WERI-Rb-1 (cell line): ENCODE measurements around the gene YAP1.

Experiments used
- DNase-seq: peaks from one replicate; pipeline ENCODE4 v3.0.0-alpha.2; 2020
- H3K27ac ChIP-seq: fragments of 250-450 bp; sonication (Bioruptor Pico); 2 replicates; pipeline ENCODE4 v1.5.1; 2020; ENCODE audit warnings: mild to moderate bottlenecking, moderate library complexity
- H3K27me3 ChIP-seq: fragments of 250-450 bp; sonication (Bioruptor Pico); 2 replicates; pipeline ENCODE4 v1.5.1; 2021; ENCODE audit warnings: mild to moderate bottlenecking, low read depth, moderate library complexity; ENCODE audit not compliant: insufficient read depth, severe bottlenecking
- H3K36me3 ChIP-seq: fragments of 250-450 bp; sonication (Bioruptor Pico); 2 replicates; pipeline ENCODE4 v1.5.1; 2020; ENCODE audit warnings: mild to moderate bottlenecking, moderate library complexity
- H3K4me3 ChIP-seq: 2 replicates; pipeline ENCODE4 v1.5.1; 2011; ENCODE audit warnings: low read depth, mild to moderate bottlenecking, control low read depth, low read length
- H3K9me3 ChIP-seq: fragments of 250-450 bp; sonication (Bioruptor Pico); 2 replicates; pipeline ENCODE4 v1.5.1; 2021; ENCODE audit warnings: mild to moderate bottlenecking, moderate library complexity; ENCODE audit not compliant: severe bottlenecking
- TF ChIP-seq, protein P1 (sequence below): IDR thresholded peaks from 2 replicates; pipeline ENCODE4 v1.5.1; 2011; ENCODE audit warnings: low read depth, mild to moderate bottlenecking, control low read depth, inconsistent platforms, low read length

YAP1 gene

DNA sequence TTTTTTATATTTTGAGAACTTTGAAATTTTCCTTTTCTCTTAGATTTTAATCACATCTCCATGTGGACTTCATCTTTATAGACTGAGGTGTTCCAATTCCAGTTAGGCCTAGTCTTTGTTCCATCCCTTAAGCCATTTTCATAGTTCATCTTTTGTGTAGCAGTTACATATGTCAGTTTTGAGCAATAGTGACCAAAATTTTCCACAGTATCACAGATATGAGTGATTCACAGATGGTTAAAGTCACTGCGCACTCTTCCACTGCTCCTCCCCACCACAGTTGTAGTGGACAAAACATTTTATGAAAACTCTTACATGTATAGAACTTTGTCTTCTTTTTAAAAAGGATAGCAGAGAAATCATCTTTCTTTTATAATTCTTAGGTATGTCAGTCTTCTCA lies 42.8 kb downstream of the YAP1 start:
- Histone ChIP-seq H3K36me3 (no peaks in the 10 kb centered on the region), H3K4me3 (no peak overlapping the region), H3K9me3 (no peaks in the 10 kb centered on the region), H3K27ac (no peak overlapping the region), H3K27me3 (no peaks in the 10 kb centered on the region)
- DNase-seq, result no peak
- TF ChIP-seq, protein P1, sequence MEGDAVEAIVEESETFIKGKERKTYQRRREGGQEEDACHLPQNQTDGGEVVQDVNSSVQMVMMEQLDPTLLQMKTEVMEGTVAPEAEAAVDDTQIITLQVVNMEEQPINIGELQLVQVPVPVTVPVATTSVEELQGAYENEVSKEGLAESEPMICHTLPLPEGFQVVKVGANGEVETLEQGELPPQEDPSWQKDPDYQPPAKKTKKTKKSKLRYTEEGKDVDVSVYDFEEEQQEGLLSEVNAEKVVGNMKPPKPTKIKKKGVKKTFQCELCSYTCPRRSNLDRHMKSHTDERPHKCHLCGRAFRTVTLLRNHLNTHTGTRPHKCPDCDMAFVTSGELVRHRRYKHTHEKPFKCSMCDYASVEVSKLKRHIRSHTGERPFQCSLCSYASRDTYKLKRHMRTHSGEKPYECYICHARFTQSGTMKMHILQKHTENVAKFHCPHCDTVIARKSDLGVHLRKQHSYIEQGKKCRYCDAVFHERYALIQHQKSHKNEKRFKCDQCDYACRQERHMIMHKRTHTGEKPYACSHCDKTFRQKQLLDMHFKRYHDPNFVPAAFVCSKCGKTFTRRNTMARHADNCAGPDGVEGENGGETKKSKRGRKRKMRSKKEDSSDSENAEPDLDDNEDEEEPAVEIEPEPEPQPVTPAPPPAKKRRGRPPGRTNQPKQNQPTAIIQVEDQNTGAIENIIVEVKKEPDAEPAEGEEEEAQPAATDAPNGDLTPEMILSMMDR, result no peak

DNA sequence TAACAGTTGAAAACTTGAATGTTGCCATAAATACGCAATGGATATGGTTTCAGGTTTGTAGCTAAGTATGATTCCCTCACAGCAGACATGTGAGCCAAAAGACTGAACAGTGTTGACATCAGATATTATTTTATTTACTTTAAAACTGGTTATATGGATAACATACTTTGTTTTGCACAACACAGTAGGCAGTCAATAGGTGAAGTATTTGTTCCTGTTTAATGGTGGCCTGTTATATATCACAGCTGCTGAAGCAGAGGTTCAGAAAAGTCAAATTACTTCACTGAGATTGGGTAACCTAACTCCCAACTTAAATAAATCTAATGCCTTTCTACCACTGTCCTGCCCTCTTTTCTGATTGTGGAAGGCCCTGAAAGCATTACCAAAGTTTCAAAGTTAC lies 44.6 kb downstream of the YAP1 start:
- no peak for DNase-seq

DNA sequence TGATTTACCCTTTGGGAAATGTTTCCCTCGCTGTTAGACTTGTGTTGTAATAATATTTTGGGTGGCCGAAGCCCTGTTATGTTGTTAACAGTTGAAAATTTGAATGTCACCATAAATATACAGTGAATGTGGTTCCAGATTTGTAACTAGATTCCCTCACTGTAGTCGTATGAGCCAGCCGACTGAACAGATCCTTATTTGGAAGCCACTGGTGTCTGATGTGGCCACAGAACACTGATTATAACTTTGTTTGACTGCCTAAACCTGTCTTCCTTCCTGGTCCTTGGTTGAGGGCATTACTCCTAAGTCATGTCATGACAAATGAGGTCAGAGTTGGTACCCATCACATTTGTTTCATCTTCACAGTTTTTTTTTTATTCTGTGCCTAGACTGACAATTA lies 45.4 kb downstream of the YAP1 start:
- no peak overlapping the region for H3K27ac ChIP-seq
- TF ChIP-seq, protein P1, result no peak
- DNase-seq, result no peak

More for the DNA sequence above, 44.6 kb downstream of the YAP1 start:
- Histone ChIP-seq H3K27ac (no peak overlapping the region), H3K4me3 (no peak overlapping the region), H3K27me3 (no peaks in the 10 kb centered on the region), H3K36me3 (no peaks in the 10 kb centered on the region), H3K9me3 (no peaks in the 10 kb centered on the region)
- TF ChIP-seq, protein P1, result no peak

DNA sequence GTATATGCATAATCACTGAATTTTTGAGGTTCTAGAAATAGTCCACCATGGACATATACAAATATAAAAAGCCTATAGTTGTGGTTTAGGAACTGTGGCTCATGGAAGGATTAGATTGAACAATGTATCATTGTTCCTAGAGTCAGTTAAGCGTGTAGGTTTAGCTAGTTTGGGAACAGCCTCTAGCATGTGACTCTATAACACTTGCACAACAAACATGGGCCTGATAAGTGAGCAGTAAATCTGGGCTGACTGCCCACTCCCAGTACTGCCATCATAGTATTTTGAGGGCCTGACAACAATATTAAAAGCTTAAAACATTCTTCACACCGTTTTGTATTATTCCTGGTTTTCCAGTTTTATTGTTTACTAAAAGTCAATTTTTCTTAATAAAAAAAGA lies 47.0 kb downstream of the YAP1 start:
- H3K36me3 ChIP-seq, result no peaks in the 10 kb centered on the region
- no peaks in the 10 kb centered on the region for H3K9me3 ChIP-seq
- TF ChIP-seq, protein P1, result no peak
- H3K27me3 ChIP-seq, result no peaks in the 10 kb centered on the region
- DNase-seq, result no peak
- no peak overlapping the region for H3K4me3 ChIP-seq
- no peak overlapping the region for H3K27ac ChIP-seq

More for the DNA sequence above, 45.4 kb downstream of the YAP1 start:
- Histone ChIP-seq H3K9me3 (no peaks in the 10 kb centered on the region), H3K27me3 (no peaks in the 10 kb centered on the region), H3K36me3 (no peaks in the 10 kb centered on the region), H3K4me3 (no peak overlapping the region)

DNA sequence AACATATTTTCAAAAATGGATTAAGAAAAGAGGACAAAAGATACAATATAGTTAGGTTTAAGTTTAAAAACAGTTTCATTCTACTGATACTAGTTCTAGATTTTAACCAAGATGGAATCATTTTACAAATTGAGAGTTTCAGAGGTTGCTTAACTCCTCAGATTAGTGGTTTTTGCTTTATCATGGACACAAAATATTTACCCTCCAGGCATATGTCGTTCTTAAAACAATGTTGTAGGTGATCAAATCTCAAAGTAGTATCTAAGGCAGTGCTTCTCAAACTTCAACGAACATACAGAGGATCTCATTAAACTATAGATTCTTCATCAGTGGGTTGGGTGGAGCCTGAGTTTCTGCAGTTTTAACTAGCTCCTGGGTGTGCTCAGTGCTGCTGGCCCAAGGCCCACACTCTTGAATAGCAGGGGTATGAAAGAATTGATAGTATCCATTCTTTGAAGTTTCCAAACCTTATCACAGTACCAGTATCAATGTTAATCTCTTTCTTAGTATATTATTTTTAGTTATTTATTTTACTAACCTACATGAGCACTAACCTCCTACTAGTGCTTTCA lies 48.0 kb downstream of the YAP1 start:
- no peak for DNase-seq
- no peak overlapping the region for H3K27ac ChIP-seq

More for the DNA sequence above, 48.0 kb downstream of the YAP1 start:
- TF ChIP-seq, protein P1, result no peak
- Histone ChIP-seq H3K9me3 (no peaks in the 10 kb centered on the region), H3K27me3 (no peaks in the 10 kb centered on the region), H3K4me3 (no peak overlapping the region), H3K36me3 (no peaks in the 10 kb centered on the region)
